Activated CD8-positive, alpha-beta memory T cell treated with anti-CD3 and anti-CD28 coated beads, Interleukin-2, amount 50 U/mL, for 1 hour (primary cell): ENCODE measurements around the gene LRRC75A.
"Not testable (repeated sequence)": the region's sequence is repeated elsewhere in the genome, so short reads cannot be mapped to it uniquely, and the experiment has no call there.

Source experiments
- DNase-seq: peaks from one replicate; pipeline ENCODE4 v3.0.0-alpha.2; 2020; ENCODE audit errors: extremely low read depth

LRRC75A gene

DNA sequence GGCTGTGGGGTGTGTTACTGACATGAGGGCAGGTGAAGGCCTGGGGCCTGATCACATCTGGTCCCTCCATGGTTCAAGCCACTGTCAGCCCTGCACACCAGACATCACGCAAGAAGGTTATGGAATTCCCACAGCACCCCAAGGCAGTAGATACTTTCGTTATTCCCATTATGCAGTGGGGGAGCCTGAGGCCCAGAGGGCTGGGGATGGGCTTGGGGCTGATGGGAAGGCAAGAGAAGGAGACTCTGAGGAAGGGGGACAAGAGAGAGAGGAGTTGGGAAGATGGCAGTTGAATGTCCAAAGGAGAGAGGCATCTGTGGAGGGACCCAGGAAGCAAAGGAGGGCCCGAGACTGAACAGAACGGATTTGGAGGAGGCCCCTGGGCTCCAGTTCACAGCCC is 42.0 kb downstream of the LRRC75A start:
- no peak for DNase-seq

- DNase-seq: no peak
These were observed 42.8 kb downstream of the LRRC75A start for GRCh38 chr17:16449121-16449570.

DNA sequence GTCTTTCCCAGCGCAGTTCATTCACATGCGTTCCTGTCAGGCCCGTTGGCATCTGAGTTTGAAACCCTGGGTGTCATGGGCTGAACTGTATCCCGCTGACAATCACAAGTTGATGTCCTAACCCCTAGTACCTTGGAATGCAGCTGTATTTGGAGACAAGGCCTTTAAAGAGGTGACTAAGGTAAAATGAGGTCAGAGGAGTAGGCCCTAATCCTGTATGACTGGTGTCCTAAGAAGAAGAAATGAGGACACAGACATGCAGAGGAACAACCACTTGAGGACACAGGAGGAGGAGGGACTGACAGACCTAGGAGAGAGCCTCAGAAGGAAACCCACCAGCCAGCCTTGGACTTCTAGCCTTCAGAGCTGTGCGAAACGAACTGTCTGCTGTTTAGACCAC is 43.5 kb downstream of the LRRC75A start:
- no peak for DNase-seq

DNA sequence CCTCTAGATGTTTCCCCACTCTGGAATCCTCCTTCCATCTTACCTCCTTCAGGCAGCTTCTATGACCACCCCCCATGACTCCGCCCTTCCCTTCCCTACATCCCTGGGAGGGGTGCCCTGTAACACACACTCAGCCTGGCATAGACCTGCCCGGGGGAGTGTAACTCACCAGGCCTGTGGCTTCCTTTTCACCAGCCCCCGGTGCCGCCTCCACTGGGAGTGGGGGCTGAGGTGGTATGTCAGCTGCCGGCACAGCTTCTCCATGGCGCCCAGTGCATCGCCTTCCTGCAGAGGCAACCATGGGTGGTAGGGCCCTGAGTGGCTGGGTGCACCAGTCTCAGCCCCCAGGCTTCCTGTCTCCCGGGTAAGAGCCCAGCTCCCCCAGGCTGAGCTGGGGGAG is 44.3 kb downstream of the LRRC75A start:
- DNase-seq: no peak

GRCh38 chr17:16446338-16446983 is 45.5 kb downstream of the LRRC75A start:
- no peak for DNase-seq

DNA sequence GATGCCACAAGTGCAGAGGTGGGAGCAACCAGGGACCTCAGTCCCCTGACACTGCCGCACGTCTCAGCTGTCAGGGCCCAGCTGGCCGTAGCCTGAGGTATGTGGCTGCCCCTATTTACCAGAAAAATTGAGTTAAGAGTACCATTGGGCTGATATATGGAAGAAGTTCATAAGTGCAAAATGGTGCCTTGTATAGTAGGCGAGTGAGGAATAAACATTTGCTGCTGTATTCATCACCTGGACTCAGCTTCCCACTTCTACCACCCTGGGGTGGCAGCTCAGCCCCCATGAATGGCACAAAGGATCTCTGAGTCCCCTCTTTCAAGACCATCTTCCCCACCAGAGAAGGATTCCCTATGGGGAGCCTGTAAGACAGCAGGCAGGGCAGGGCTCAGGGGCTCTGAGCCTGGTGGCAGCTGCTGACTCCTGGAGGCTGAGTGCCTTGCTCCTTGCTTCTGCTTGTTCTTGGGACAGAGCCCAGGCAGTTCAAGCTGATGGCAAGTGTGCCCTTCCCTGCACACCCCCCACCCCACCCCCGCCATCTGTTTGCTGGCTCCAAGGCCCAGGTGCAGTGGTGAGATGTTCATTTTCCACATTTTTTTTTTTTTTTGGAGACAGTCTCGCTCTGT is 47.6 kb downstream of the LRRC75A start:
- no peak for DNase-seq

DNA sequence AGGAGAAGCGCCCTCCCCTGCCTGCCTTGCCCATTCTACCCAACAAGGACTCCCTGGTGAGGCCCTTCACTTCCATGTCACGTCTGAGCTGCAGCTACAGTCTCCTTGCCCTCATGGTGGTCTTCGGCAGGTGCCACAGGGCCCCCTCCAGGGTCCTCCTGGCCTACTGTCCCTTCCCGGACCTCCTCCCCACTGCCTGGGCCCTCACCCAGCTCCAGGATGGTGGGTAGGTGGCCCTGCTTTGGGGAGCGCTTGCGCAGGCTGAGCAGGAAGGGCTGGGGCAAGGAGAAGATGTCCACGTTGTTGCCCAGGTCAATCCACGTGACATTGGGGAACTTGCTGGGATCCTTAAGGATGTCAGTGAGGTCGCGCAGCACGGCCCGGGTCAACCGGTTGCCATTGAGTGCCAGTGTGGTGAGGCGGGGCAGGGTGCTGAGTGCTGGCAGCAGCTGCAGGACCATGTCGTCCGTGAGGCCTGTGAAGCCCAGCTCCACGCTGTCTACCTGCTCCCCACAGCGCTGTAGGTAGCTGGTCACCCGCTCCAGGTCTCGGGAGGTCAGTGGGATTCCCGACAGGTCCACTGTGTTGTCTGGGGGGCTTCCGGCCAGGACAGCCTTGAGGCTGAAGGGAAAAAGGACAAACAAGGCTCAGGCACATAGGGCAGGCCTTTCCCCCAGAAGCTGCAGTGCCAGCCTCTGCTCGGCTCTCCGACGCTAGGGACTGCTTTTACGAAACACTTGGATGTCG is 48.3 kb downstream of the LRRC75A start:
- DNase-seq: no peak

- no peak for DNase-seq
These were observed 49.1 kb downstream of the LRRC75A start for GRCh38 chr17:16442594-16443510.

DNA sequence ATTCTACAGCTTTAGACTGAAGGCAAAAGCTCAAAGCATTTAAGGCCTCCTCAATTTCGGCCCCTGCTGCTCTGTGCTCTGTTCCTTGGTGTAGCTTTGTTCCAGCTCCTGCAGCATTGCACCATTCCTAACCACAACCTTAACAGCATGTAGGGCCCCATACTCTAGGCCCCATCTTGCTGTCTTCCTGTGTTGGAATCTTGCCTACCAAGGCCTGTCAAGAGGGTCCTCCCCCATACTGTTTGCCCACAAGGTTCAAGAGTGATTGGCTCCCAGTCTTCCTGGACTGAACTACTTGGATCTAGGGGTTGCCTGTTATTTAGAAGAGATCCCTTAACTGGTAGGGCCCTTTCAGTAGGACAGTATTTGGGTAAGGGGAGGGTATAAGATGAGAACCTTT is 49.9 kb downstream of the LRRC75A start:
- DNase-seq: no peak

DNA sequence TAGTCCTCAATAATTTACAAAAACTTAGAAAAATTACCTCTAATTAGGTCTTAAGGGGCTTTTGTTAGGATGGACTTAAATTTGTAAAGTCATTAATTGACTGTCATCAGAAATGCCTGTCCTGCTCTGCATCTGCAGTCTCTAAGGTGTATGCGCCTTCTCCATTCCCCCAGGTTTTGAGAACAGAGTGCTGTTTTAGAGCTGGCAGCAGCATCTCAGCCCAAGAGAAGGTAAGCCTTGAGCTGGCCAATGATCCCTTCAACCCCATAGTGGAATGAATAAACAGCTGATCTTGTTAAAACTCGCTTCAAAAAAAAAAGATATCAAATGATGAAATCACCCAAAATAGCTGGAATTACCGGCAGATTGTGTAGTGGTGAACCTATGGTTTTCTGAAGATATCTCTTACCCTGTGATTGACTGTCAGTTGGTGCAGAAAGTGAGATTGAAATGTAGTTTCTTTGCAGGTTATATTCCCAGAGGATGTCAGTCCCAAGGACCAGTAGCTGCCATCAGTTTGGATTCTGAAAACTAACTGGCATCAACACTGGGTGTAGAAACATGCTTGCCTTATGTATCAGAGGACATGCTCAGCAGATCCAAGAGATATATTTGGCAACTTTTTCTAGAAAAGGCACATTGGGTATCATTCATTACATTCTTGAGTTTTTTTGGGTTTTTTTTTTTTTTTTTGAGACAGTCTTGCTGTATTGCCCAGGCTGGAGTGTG is 50.9 kb downstream of the LRRC75A start:
- DNase-seq: no peak

GRCh38 chr17:16440354-16440753 is 51.6 kb downstream of the LRRC75A start:
- not testable (repeated sequence) for DNase-seq

GRCh38 chr17:16439811-16440351 is 52.1 kb downstream of the LRRC75A start:
- DNase-seq: no peak

- DNase-seq: no peak
These were observed 52.6 kb downstream of the LRRC75A start for GRCh38 chr17:16439303-16439791.

GRCh38 chr17:16438557-16439302 is 53.3 kb downstream of the LRRC75A start:
- peak; percentile 92 for DNase-seq

DNA sequence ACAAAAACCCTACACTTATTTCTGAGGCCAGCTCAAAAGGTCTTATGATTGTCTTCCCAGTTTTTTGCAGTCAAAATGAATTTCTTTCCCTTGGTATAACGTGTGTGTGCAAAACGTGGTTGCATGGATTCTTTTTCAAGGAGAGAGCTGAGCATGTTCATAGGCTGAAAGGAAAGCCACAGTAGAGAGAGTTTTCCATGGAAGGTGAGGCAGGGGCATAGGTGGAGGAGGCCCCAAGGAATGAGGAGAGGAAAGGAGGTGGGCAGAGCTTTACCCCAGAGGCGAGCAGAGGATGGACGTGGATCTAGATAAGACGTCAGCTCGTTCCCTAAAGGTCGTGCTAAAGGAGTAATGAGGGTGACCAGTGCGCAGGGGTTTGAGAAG is 53.8 kb downstream of the LRRC75A start:
- no peak for DNase-seq

GRCh38 chr17:16437083-16437482 is 54.9 kb downstream of the LRRC75A start:
- no peak for DNase-seq

DNA sequence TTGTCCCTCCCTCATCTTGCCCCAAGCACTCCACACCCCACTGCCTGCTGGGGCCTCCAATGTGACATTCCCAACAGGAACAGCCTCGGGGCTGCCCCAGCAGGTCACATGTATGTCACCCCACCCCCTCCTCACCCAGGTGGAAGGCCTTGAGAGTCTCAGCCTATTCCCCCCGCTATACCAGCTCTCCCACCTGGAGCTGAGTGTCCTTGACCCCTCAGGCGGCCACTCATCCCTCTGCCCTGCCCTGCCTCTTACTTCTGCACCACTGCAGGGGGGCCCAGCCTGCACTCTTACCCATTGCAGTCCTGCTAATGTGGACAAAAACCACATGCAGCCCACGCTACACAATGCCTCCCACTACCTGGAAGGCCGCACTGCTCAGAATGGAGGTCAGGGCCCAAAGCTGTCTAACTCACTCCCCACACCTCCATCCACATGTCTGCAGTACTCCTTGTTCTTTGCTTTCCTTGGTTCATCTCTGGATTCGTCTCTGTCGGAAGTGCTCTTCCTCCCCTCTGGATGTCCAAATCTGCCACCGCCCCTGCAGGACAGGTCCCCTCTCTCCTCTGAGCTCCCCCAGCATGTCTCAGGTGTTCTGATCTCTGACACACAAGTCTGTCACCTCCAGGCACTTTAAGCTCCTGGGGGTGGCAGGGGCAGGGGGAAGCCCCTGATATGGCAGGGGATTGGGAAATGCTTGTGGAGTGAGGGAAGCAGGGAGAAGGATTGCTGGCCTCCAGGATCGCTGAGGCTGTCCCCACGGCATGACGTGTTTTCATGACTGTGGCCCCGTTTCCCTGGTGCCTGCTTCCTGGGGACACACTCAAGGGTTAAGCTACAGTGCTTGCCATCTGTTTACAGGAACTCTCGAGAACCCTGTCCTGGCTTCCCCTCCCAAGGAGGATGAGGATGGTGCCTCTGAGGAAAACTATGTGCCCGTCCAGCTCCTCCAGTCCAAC is 55.8 kb downstream of the LRRC75A start:
- DNase-seq: no peak

- DNase-seq: no peak
These were observed 57.3 kb downstream of the LRRC75A start for GRCh38 chr17:16434662-16435061.

- no peak for DNase-seq
These were observed 58.5 kb downstream of the LRRC75A start for GRCh38 chr17:16433514-16433913.
